B cell (primary cell): ENCODE data around the gene ZNF660.
"Not testable (repeated sequence)": the region's sequence is repeated elsewhere in the genome, so short reads cannot be mapped to it uniquely, and the experiment has no call there.

ENCODE experiments used
- CTCF ChIP-seq: fragments of 200-600 bp; IDR thresholded peaks from one replicate; pipeline ENCODE4 v1.8.0; 2022; ENCODE audit warnings: antibody characterized with exemption, mild to moderate bottlenecking
- EZH2 ChIP-seq: IDR thresholded peaks from 2 replicates; pipeline ENCODE4 v1.6.1; 2012; ENCODE audit warnings: borderline replicate concordance, low read depth, mild to moderate bottlenecking, moderate library complexity, low read length; ENCODE audit not compliant: insufficient read depth, poor library complexity, severe bottlenecking

- TF ChIP-seq CTCF, EZH2: not testable (repeated sequence)
These were observed 5.7 kb upstream of the ZNF660 start for GRCh38 chr3:44578924-44579515.
